LNCaP clone FGC (cell line): ENCODE measurements around the gene GUCY2D.
"Not testable (repeated sequence)": the region's sequence is repeated elsewhere in the genome, so short reads cannot be mapped to it uniquely, and the experiment has no call there.

Source experiments
- DNase-seq: peaks from one replicate; pipeline ENCODE4 v3.0.0-alpha.2; 2011; ENCODE audit warnings: low read depth
- H3K4me3 ChIP-seq: 2 replicates; pipeline ENCODE4 v1.5.1; 2011; ENCODE audit warnings: mild to moderate bottlenecking, low read depth, low read length, control low read depth
- CTCF ChIP-seq: IDR thresholded peaks from 2 replicates; pipeline ENCODE4 v1.5.1; 2012; ENCODE audit warnings: mild to moderate bottlenecking; ENCODE audit not compliant: control insufficient read depth, insufficient read depth; ENCODE audit errors: extremely low read depth

The GUCY2D gene

GRCh38 chr17:8001976-8002720, at the start of gene GUCY2D:
Gene GUCY2D (plus strand): TSS chr17:8002615. CDS start chr17:8003048, 433 bp downstream.
- TF ChIP-seq CTCF = no peak
- DNase-seq = no peak
- no peak within 1 kb of the TSS for H3K4me3 ChIP-seq

GRCh38 chr17:7953266-7953665, 49.1 kb upstream of the GUCY2D start:
- not testable (repeated sequence) for DNase-seq, H3K4me3 ChIP-seq

- DNase-seq = no peak
- no peak overlapping the region for H3K4me3 ChIP-seq
- TF ChIP-seq CTCF = no peak
Observed at GRCh38 chr17:7955414-7956227, 46.8 kb upstream of the GUCY2D start.

- TF ChIP-seq CTCF = no peak
- H3K4me3 ChIP-seq = no peak overlapping the region
- no peak for DNase-seq
Observed at GRCh38 chr17:7956228-7956965, 46.0 kb upstream of the GUCY2D start.

GRCh38 chr17:7959503-7960253, 42.7 kb upstream of the GUCY2D start:
- DNase-seq = no peak
- no peak for TF ChIP-seq CTCF
- no peak overlapping the region for H3K4me3 ChIP-seq

GRCh38 chr17:7961421-7961820, 41.0 kb upstream of the GUCY2D start:
- H3K4me3 ChIP-seq = no peak overlapping the region
- no peak for TF ChIP-seq CTCF
- DNase-seq = no peak
